ENCODE measurements around the gene KICS2.

DNA sequence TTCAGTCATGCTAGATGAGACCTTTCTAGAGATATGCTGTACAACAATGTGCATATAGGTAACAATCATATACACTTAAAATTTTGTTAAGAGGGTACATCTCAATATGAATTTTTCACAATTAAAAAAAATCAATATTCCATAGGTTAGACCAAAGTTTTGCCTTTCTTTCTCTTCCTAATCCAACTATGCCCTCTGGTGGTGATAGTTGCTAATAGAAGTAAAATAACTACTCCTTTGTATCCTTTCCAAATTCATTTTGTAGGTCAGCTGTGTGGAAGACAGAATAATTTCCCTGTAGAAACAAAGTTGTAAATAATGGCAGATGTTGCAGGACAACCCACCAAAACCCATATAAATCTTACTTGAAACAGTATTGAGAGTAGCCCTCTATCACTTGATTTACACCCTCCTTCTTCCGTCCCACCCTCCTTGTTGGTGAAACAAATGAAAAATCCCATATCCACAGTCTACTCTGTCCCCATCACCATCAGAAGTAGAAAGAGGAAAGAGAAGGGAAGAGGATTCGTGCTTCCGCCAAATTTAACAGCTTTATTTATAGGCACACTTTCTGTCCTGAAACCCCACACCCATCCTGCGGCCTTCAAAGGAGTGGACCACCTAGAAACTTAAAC lies 34.2 kb upstream of the KICS2 start:
- TF ChIP-seq, protein P1, sequence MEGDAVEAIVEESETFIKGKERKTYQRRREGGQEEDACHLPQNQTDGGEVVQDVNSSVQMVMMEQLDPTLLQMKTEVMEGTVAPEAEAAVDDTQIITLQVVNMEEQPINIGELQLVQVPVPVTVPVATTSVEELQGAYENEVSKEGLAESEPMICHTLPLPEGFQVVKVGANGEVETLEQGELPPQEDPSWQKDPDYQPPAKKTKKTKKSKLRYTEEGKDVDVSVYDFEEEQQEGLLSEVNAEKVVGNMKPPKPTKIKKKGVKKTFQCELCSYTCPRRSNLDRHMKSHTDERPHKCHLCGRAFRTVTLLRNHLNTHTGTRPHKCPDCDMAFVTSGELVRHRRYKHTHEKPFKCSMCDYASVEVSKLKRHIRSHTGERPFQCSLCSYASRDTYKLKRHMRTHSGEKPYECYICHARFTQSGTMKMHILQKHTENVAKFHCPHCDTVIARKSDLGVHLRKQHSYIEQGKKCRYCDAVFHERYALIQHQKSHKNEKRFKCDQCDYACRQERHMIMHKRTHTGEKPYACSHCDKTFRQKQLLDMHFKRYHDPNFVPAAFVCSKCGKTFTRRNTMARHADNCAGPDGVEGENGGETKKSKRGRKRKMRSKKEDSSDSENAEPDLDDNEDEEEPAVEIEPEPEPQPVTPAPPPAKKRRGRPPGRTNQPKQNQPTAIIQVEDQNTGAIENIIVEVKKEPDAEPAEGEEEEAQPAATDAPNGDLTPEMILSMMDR (IDR thresholded peaks at IDR 0.05 in 4 of 5, conservative IDR thresholded peaks at IDR 0.05 in 1 of 5), result peak; percentile 58 to 77 (median 74)
- TF ChIP-seq POLR2A (IDR thresholded peaks at IDR 0.05), result no peak

Data from gastrocnemius medialis (tissue), 4 donors.